A549 (cell line): ENCODE results near the gene ARHGAP25. TPM values are rescaled to one million over a fixed set of nuclear protein-coding genes. Genes with fewer than 3 reads are reported as not detected.

ENCODE experiments used
- ATAC-seq, 2 experiments: fragments of 200-7000 bp in 1 of 2; fragments of >200 bp in 1 of 2; cut with Nextera tagmentation in 1 of 2; cut with Tn5 transposase in 1 of 2; 3 replicates each; pipeline versions ENCODE4 v1.8.0 to v1.9.1; 2018 to 2020; ENCODE audit warnings: mild to moderate bottlenecking in 1 of 2, moderate library complexity in 1 of 2
- CTCF ChIA-PET: fragments of 300-600 bp; sonication (Branson Sonifier 250); formaldehyde crosslinking; extraction: SDS; loops from one replicate; lab custom pipeline; 2021; ENCODE audit warnings: antibody characterized with exemption, inconsistent platforms; lab: Yijun Ruan, JAX
- POLR2A ChIA-PET: fragments of 350-600 bp; formaldehyde crosslinking; extraction: SDS; loops from one replicate; lab custom pipeline; 2021; ENCODE audit warnings: antibody characterized with exemption, inconsistent platforms; lab: Yijun Ruan, JAX
- DNase-seq, 2 experiments: peaks; one replicate each; pipeline versions ENCODE4 v3.0.0 to v3.0.0-alpha.2; 2011 to 2016; ENCODE audit warnings: low read depth in 1 of 2, low spot score in 1 of 2
- FAIRE-seq: peaks from 2 replicates; lab custom pipeline; 2011; peaks lifted over from hg19 to GRCh38; lab: Jason Lieb, UNC
- H3K27ac ChIP-seq, 2 experiments: fragments of >200 bp; sonication (Bioruptor Twin); formaldehyde crosslinking; 3 replicates each; pipeline ENCODE4 v1.5.1; 2016 to 2017
- H3K4me1 ChIP-seq: fragments of >200 bp; sonication (Bioruptor Twin); formaldehyde crosslinking; 3 replicates; pipeline ENCODE4 v1.6.1; 2016
- H3K4me2 ChIP-seq: fragments of >200 bp; sonication (Bioruptor Twin); formaldehyde crosslinking; 3 replicates; pipeline ENCODE4 v1.6.1; 2016
- H3K4me3 ChIP-seq: fragments of >200 bp; sonication (Bioruptor Twin); formaldehyde crosslinking; 3 replicates; pipeline ENCODE4 v1.5.1; 2016
- H3K9me3 ChIP-seq: fragments of >200 bp; sonication (Bioruptor Twin); formaldehyde crosslinking; 3 replicates; pipeline ENCODE4 v1.6.1; 2016
- BHLHE40 ChIP-seq: IDR thresholded peaks from 2 replicates; pipeline ENCODE4 v1.6.1; 2012; ENCODE audit warnings: low read depth, low read length, inconsistent platforms
- CEBPB ChIP-seq, 2 experiments: fragments of >200 bp in 1 of 2; sonication (Bioruptor Twin) in 1 of 2; formaldehyde crosslinking in 1 of 2; IDR thresholded peaks; 2 replicates each; pipeline ENCODE4 v1.6.1; 2012 to 2016
- CHD2 ChIP-seq: fragments of 150-350 bp; IDR thresholded peaks from 2 replicates; pipeline ENCODE4 v1.6.1; 2014; ENCODE audit warnings: low read length; ENCODE audit not compliant: partially characterized antibody
- FOSB ChIP-seq: fragments of 250-450 bp; sonication (Bioruptor Pico); IDR thresholded peaks from 2 replicates; pipeline ENCODE4 v1.5.0; 2020; ENCODE audit warnings: mild to moderate bottlenecking, moderate library complexity
- FOSL2 ChIP-seq, 2 experiments: fragments of 450-650 bp in 1 of 2; fragments of >200 bp in 1 of 2; sonication (Bioruptor Twin) in 1 of 2; formaldehyde crosslinking; IDR thresholded peaks; 2 replicates each; pipeline versions ENCODE4 v1.5.0 to v1.6.1; 2016 to 2020; ENCODE audit warnings: mild to moderate bottlenecking in 1 of 2, moderate library complexity in 1 of 2
- HDAC2 ChIP-seq: fragments of 200-600 bp; sonication (generic); IDR thresholded peaks from 2 replicates; pipeline ENCODE4 v1.6.1; 2016
- HES2 ChIP-seq: fragments of >200 bp; sonication (Bioruptor Twin); formaldehyde crosslinking; IDR thresholded peaks from 2 replicates; pipeline ENCODE4 v1.6.1; 2016
- HEYL ChIP-seq: fragments of 250-450 bp; sonication (Bioruptor Pico); IDR thresholded peaks from 2 replicates; pipeline ENCODE4 v1.8.0; 2021; ENCODE audit warnings: mild to moderate bottlenecking, moderate library complexity
- HMGXB4 ChIP-seq: fragments of 250-450 bp; sonication (Bioruptor Pico); IDR thresholded peaks from 2 replicates; pipeline ENCODE4 v1.5.0; 2021; ENCODE audit warnings: mild to moderate bottlenecking, moderate library complexity, borderline replicate concordance
- HOXA7 ChIP-seq: fragments of 250-450 bp; sonication (Bioruptor Pico); IDR thresholded peaks from 2 replicates; pipeline ENCODE4 v1.5.0; 2020; ENCODE audit warnings: mild to moderate bottlenecking, moderate library complexity
- HOXB5 ChIP-seq: fragments of 250-450 bp; sonication (Bioruptor Pico); IDR thresholded peaks from 2 replicates; pipeline ENCODE4 v1.5.0; 2020; ENCODE audit warnings: mild to moderate bottlenecking, moderate library complexity
- KDM1A ChIP-seq: fragments of 200-600 bp; sonication (generic); IDR thresholded peaks from 2 replicates; pipeline ENCODE4 v1.6.1; 2016; ENCODE audit warnings: low read depth, mild to moderate bottlenecking
- MAX ChIP-seq: IDR thresholded peaks from 2 replicates; pipeline ENCODE4 v1.6.1; 2012
- NFE2L2 ChIP-seq: fragments of 150-350 bp; conservative IDR thresholded peaks from 2 replicates; pipeline ENCODE4 v1.6.1; 2014; ENCODE audit warnings: low read length
- PHF8 ChIP-seq: fragments of 200-600 bp; sonication (generic); IDR thresholded peaks from 2 replicates; pipeline ENCODE4 v1.6.1; 2016; ENCODE audit warnings: low read depth, mild to moderate bottlenecking, antibody characterized with exemption, moderate library complexity, borderline replicate concordance
- RAD21 ChIP-seq, 2 experiments: fragments of >200 bp in 1 of 2; sonication (Bioruptor Twin) in 1 of 2; formaldehyde crosslinking in 1 of 2; IDR thresholded peaks in 1 of 2; conservative IDR thresholded peaks in 1 of 2; 2 replicates in 1 of 2; 3 replicates in 1 of 2; pipeline ENCODE4 v1.6.1; 2012 to 2018; ENCODE audit warnings: inconsistent platforms in 1 of 2
- RFX5 ChIP-seq: fragments of 450-650 bp; IDR thresholded peaks from 2 replicates; pipeline ENCODE4 v1.7.1; 2014; ENCODE audit warnings: antibody characterized with exemption, mild to moderate bottlenecking, moderate library complexity
- SMC3 ChIP-seq: fragments of >200 bp; sonication (Bioruptor Twin); formaldehyde crosslinking; IDR thresholded peaks from 3 replicates; pipeline ENCODE4 v1.6.1; 2018; ENCODE audit warnings: inconsistent platforms
- ZFP36 ChIP-seq: fragments of 450-650 bp; IDR thresholded peaks from 2 replicates; pipeline ENCODE4 v1.6.1; 2014; ENCODE audit warnings: borderline replicate concordance; ENCODE audit not compliant: partially characterized antibody
- ZNF302 ChIP-seq: fragments of 250-450 bp; sonication (Bioruptor Pico); IDR thresholded peaks from 2 replicates; pipeline ENCODE4 v1.9.0; 2021; ENCODE audit warnings: inconsistent platforms, mild to moderate bottlenecking, moderate library complexity
- ZSCAN20 ChIP-seq: fragments of 250-450 bp; sonication (Bioruptor Pico); IDR thresholded peaks from 2 replicates; pipeline ENCODE4 v1.8.0; 2022; ENCODE audit warnings: mild to moderate bottlenecking, moderate library complexity
- WGBS: methylation state at CpG from one replicate; pipeline ENCODE4 v1.1.6; 2017; ENCODE audit errors: missing lambda C conversion rate; 5-methylcytosine and 5-hydroxymethylcytosine counted together
- polyA plus RNA-seq, 4 experiments: library from polyadenylated mRNA; depleted of rRNA in 3 of 4; stranded (reverse); fragments of >200 nt; fragmentation: RNase III in 1 of 4; extraction: RNeasy Plus Mini Kit Qiagen cat#74134 plus additional on column Dnase treatment in 1 of 4; gene quantifications; 2 replicates in 3 of 4; 3 replicates in 1 of 4; pipeline ENCODE4 v1.2.3, GENCODE V29; 2011 to 2017
- TF ChIP-seq, protein P1 (sequence below): fragments of >200 bp; sonication (Bioruptor Twin); formaldehyde crosslinking; IDR thresholded peaks from 3 replicates; pipeline ENCODE4 v1.6.1; 2016
- TF ChIP-seq, protein P2 (sequence below): fragments of 150-350 bp; IDR thresholded peaks from 2 replicates; pipeline ENCODE4 v1.6.1; 2014; ENCODE audit warnings: low read depth, mild to moderate bottlenecking, low read length
- TF ChIP-seq, protein P3 (sequence below): IDR thresholded peaks from 2 replicates; pipeline ENCODE4 v1.6.1; 2012; ENCODE audit warnings: low read depth, borderline replicate concordance

ARHGAP25 gene
- polyA plus RNA-seq, 2 of the 4 experiments (the other 2 are of a cell fraction), result 0.50 to 2.4 TPM

- POLR2A ChIA-PET, result no interaction called here
- WGBS, result 63% methylated on average over 4 of the region's 4 CpGs
- Histone ChIP-seq H3K4me1 (no peaks in the 10 kb centered on the region), H3K27ac (no peak overlapping the region), H3K4me3 (no peak overlapping the region), H3K9me3 (peaks cover 28% of the 10 kb centered on the region), H3K4me2 (no peak overlapping the region)
- CTCF ChIA-PET, result interaction anchor here (0.7 to 1.9 kb wide), 3 partner anchors 10 to 557 kb away, joined by 3 to 11 read pairs (median 4); no protein-coding TSS in a partner anchor
- FAIRE-seq (no peak), DNase-seq (no peak), ATAC-seq (no peak)
- TF ChIP-seq RAD21 (conservative IDR thresholded peaks at IDR 0.05 in 1 of 2, IDR thresholded peaks at IDR 0.05 in 1 of 2) (no peak), HES2 (no peak), HDAC2 (no peak), CHD2 (no peak), FOSB (no peak), PHF8 (no peak), KDM1A (no peak), ZSCAN20 (CRISPR knock-in tag) (no peak), HOXB5 (CRISPR knock-in tag) (no peak), ZNF302 (no peak), NFE2L2 (no peak), HEYL (CRISPR knock-in tag) (no peak), MAX (no peak)
Measured at GRCh38 chr2:68698567-68699377, 35.8 kb upstream of the ARHGAP25 start.

- no peak overlapping the region for H3K27ac ChIP-seq
- DNase-seq (no peak), ATAC-seq (no peak), FAIRE-seq (no peak)
- ChIA-PET CTCF (interaction anchor here (1.9 to 3.0 kb wide), 2 partner anchors 9 to 51 kb away, joined by 10 to 11 read pairs; no protein-coding TSS in a partner anchor), POLR2A (no interaction called here)
- no peak overlapping the region for H3K4me3 ChIP-seq
- no peak overlapping the region for H3K4me2 ChIP-seq
- WGBS, result 50% methylated on average over 2 of the region's 2 CpGs
- TF ChIP-seq, protein P1, sequence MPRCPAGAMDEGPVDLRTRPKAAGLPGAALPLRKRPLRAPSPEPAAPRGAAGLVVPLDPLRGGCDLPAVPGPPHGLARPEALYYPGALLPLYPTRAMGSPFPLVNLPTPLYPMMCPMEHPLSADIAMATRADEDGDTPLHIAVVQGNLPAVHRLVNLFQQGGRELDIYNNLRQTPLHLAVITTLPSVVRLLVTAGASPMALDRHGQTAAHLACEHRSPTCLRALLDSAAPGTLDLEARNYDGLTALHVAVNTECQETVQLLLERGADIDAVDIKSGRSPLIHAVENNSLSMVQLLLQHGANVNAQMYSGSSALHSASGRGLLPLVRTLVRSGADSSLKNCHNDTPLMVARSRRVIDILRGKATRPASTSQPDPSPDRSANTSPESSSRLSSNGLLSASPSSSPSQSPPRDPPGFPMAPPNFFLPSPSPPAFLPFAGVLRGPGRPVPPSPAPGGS, result no peak
- no peaks in the 10 kb centered on the region for H3K4me1 ChIP-seq
- H3K9me3 ChIP-seq, result peaks cover 28% of the 10 kb centered on the region
Measured at GRCh38 chr2:68700560-68700959, 34.1 kb upstream of the ARHGAP25 start.

GRCh38 chr2:68706637-68707036, 28.0 kb upstream of the ARHGAP25 start:
- FAIRE-seq, result no peak
- Histone ChIP-seq H3K27ac (no peak overlapping the region), H3K9me3 (no peaks in the 10 kb centered on the region), H3K4me1 (0 out of 3 replicates have a peak, but pooled peaks cover 4% of the 10 kb centered on the region), H3K4me2 (no peak overlapping the region), H3K4me3 (no peak overlapping the region)
- ChIA-PET POLR2A (no interaction called here), CTCF (interaction anchor here (0.5 kb wide), 1 partner anchor 214 kb away, joined by 4 read pairs; no protein-coding TSS in a partner anchor)
- WGBS, result 34% methylated on average over 3 of the region's 3 CpGs
- ATAC-seq, result no peak
- DNase-seq, result no peak
- TF ChIP-seq ZFP36 (no peak), RAD21 (conservative IDR thresholded peaks at IDR 0.05 in 1 of 2, IDR thresholded peaks at IDR 0.05 in 1 of 2) (no peak), SMC3 (no peak), CEBPB (IDR thresholded peaks at IDR 0.05) (no peak), RFX5 (no peak), HEYL (CRISPR knock-in tag) (no peak), HDAC2 (no peak), BHLHE40 (no peak), NFE2L2 (no peak), HMGXB4 (CRISPR knock-in tag) (no peak), CHD2 (no peak), HOXA7 (CRISPR knock-in tag) (no peak), FOSL2 (IDR thresholded peaks at IDR 0.05) (no peak), FOSL2 (CRISPR knock-in tag; IDR thresholded peaks at IDR 0.05) (no peak)
- TF ChIP-seq, protein P2, sequence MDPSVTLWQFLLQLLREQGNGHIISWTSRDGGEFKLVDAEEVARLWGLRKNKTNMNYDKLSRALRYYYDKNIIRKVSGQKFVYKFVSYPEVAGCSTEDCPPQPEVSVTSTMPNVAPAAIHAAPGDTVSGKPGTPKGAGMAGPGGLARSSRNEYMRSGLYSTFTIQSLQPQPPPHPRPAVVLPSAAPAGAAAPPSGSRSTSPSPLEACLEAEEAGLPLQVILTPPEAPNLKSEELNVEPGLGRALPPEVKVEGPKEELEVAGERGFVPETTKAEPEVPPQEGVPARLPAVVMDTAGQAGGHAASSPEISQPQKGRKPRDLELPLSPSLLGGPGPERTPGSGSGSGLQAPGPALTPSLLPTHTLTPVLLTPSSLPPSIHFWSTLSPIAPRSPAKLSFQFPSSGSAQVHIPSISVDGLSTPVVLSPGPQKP, result no peak
- TF ChIP-seq, protein P3, sequence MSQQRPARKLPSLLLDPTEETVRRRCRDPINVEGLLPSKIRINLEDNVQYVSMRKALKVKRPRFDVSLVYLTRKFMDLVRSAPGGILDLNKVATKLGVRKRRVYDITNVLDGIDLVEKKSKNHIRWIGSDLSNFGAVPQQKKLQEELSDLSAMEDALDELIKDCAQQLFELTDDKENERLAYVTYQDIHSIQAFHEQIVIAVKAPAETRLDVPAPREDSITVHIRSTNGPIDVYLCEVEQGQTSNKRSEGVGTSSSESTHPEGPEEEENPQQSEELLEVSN, result no peak
